GM18858 (cell line): ENCODE results near the gene STAMBPL1.
"Not testable (repeated sequence)": the region's sequence is repeated elsewhere in the genome, so short reads cannot be mapped to it uniquely, and the experiment has no call there.

ENCODE experiments used
- ATAC-seq: cut with Tn5 transposase; IDR thresholded peaks from one replicate; pipeline ENCODE4 v1.9.1; 2021; ENCODE audit not compliant: unreplicated experiment

Gene STAMBPL1

GRCh38 chr10:88879534-88880281 lies at the start of gene STAMBPL1:
STAMBPL1 (plus strand) TSS chr10:88880245; CDS start chr10:88901709, 21,464 bp downstream.
- peak; percentile 46 for ATAC-seq

GRCh38 chr10:88830643-88831268 lies 49.3 kb upstream of the STAMBPL1 start:
- ATAC-seq: no peak

- no peak for ATAC-seq
These were observed 48.3 kb upstream of the STAMBPL1 start for GRCh38 chr10:88831709-88832108.

GRCh38 chr10:88832376-88832775 lies 47.7 kb upstream of the STAMBPL1 start:
- no peak for ATAC-seq

- no peak for ATAC-seq
These were observed 46.9 kb upstream of the STAMBPL1 start for GRCh38 chr10:88833156-88833555.

- ATAC-seq: no peak
These were observed 46.3 kb upstream of the STAMBPL1 start for GRCh38 chr10:88833723-88834122.

- ATAC-seq: peak; percentile 80
These were observed 44.7 kb upstream of the STAMBPL1 start for GRCh38 chr10:88835096-88835909.

- no peak for ATAC-seq
These were observed 44.2 kb upstream of the STAMBPL1 start for GRCh38 chr10:88835910-88836221.

GRCh38 chr10:88837632-88838031 lies 42.4 kb upstream of the STAMBPL1 start:
- ATAC-seq: not testable (repeated sequence)

- no peak for ATAC-seq
These were observed 41.2 kb upstream of the STAMBPL1 start for GRCh38 chr10:88838766-88839350.

- ATAC-seq: no peak
These were observed 39.9 kb upstream of the STAMBPL1 start for GRCh38 chr10:88840104-88840503.

GRCh38 chr10:88840881-88841280 lies 39.2 kb upstream of the STAMBPL1 start:
- ATAC-seq: no peak

- no peak for ATAC-seq
These were observed 38.5 kb upstream of the STAMBPL1 start for GRCh38 chr10:88841316-88842111.

GRCh38 chr10:88843171-88843570 lies 36.9 kb upstream of the STAMBPL1 start:
- ATAC-seq: no peak

- no peak for ATAC-seq
These were observed 31.5 kb upstream of the STAMBPL1 start for GRCh38 chr10:88848499-88848898.

GRCh38 chr10:88849234-88849633 lies 30.8 kb upstream of the STAMBPL1 start:
- ATAC-seq: no peak

- no peak for ATAC-seq
These were observed 29.3 kb upstream of the STAMBPL1 start for GRCh38 chr10:88850712-88851111.

- no peak for ATAC-seq
These were observed 28.3 kb upstream of the STAMBPL1 start, which contains the start of gene ANKRD22 for GRCh38 chr10:88851706-88852105. ANKRD22 (minus strand) TSS chr10:88851844; CDS start chr10:88851607, 237 bp downstream.

- ATAC-seq: no peak
These were observed 27.7 kb upstream of the STAMBPL1 start for GRCh38 chr10:88852327-88852726.

- ATAC-seq: no peak
These were observed 26.7 kb upstream of the STAMBPL1 start for GRCh38 chr10:88853155-88853881.
